ENCODE results near the gene C1orf167.

DNA sequence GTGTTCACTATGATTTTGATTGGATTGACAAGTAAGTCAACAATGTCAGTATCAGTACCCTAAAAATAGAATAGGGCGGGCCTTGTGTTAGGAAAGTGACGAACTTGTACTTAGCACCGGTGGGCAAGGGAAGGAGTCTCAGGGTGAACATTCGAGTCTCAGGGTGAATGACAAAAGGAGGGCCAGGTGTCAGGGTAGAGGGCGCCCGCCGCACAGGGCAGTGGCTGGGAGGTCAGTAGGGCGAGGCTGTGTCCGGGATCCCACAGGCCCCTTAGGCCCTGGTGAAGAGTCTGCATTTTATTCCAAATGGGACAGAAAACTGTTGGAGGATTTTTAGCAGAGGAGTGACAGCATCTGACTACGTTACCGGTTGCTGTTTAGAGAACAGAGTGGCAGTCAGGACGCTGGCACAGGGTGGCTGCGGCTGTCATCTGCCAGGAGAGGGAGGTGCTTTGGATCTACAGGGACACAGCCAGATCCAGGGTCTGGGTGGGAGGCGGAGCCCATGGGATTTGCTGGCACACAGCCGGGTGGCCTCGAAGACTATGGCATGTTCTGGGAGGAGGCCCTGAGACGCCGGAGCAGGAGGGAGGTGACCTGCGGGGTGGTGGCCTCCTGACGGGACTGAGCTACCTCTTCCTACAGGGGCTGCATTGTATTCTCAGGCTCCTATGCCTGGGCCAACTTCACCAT lies 15.1 kb upstream of the C1orf167 start:
- TF ChIP-seq, protein P1, sequence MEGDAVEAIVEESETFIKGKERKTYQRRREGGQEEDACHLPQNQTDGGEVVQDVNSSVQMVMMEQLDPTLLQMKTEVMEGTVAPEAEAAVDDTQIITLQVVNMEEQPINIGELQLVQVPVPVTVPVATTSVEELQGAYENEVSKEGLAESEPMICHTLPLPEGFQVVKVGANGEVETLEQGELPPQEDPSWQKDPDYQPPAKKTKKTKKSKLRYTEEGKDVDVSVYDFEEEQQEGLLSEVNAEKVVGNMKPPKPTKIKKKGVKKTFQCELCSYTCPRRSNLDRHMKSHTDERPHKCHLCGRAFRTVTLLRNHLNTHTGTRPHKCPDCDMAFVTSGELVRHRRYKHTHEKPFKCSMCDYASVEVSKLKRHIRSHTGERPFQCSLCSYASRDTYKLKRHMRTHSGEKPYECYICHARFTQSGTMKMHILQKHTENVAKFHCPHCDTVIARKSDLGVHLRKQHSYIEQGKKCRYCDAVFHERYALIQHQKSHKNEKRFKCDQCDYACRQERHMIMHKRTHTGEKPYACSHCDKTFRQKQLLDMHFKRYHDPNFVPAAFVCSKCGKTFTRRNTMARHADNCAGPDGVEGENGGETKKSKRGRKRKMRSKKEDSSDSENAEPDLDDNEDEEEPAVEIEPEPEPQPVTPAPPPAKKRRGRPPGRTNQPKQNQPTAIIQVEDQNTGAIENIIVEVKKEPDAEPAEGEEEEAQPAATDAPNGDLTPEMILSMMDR (IDR thresholded peaks at IDR 0.05 in 2 of 3, conservative IDR thresholded peaks at IDR 0.05 in 1 of 3; ENCODE audit: control insufficient read depth in 2 of 3, extremely low read depth in 1 of 3, insufficient read depth in 1 of 3, low read depth in 3 of 3, low read length in 3 of 3) = no peak
- TF ChIP-seq, protein P2, sequence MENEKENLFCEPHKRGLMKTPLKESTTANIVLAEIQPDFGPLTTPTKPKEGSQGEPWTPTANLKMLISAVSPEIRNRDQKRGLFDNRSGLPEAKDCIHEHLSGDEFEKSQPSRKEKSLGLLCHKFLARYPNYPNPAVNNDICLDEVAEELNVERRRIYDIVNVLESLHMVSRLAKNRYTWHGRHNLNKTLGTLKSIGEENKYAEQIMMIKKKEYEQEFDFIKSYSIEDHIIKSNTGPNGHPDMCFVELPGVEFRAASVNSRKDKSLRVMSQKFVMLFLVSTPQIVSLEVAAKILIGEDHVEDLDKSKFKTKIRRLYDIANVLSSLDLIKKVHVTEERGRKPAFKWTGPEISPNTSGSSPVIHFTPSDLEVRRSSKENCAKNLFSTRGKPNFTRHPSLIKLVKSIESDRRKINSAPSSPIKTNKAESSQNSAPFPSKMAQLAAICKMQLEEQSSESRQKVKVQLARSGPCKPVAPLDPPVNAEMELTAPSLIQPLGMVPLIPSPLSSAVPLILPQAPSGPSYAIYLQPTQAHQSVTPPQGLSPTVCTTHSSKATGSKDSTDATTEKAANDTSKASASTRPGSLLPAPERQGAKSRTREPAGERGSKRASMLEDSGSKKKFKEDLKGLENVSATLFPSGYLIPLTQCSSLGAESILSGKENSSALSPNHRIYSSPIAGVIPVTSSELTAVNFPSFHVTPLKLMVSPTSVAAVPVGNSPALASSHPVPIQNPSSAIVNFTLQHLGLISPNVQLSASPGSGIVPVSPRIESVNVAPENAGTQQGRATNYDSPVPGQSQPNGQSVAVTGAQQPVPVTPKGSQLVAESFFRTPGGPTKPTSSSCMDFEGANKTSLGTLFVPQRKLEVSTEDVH (IDR thresholded peaks at IDR 0.05; ENCODE audit: low read depth, partially characterized antibody) = no peak
- TF ChIP-seq POLR2A (IDR thresholded peaks at IDR 0.05; ENCODE audit: low read depth, low read length) (no peak), GATAD2B (conservative IDR thresholded peaks at IDR 0.05; ENCODE audit: low read depth) (no peak), RB1 (IDR thresholded peaks at IDR 0.05; ENCODE audit: borderline replicate concordance) (no peak), CHD2 (IDR thresholded peaks at IDR 0.05; ENCODE audit: borderline replicate concordance, low read depth, low read length) (no peak), NR2F1 (conservative IDR thresholded peaks at IDR 0.05) (no peak)
